Measurements from ENCODE around the gene CALHM5. TPM values are rescaled to one million over a fixed set of nuclear protein-coding genes. Genes with fewer than 3 reads are reported as not detected.

The CALHM5 gene
- total RNA-seq, 1 experiment from 2014 or later = 1.1 TPM

DNA sequence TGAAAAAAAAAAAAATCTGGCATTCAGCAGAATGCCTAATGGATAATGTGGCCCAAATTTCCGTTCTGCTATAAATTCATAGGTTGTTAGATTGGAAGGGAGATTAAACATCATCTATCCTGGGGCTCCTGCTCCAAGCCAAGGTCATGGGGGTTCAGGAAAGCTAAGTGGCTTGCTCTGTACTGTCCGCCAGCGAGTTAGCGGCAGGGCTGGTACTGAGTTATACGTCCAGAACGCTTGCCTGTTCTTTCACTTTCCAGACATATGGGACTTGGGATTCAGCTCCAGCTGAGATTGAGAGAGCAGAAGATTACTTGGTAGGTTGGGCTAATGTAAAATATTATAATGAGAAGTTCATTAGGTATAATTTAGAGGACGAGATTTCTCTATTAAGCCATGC is 60.7 kb downstream of the CALHM5 start:
- Histone ChIP-seq H3K36me3 (ENCODE audit: control insufficient read depth, insufficient read depth, low read length) (no peaks in the 10 kb centered on the region), H3K4me3 (ENCODE audit: low read depth, low read length) (peak overlapping the region; percentile 96), H3K4me1 (peaks cover 6% of the 10 kb centered on the region; the same call in 1 of the 2 replicates), H3K9me3 (no peaks in the 10 kb centered on the region), H3K27me3 (replicated peaks; ENCODE audit: control insufficient read depth, insufficient read depth, low read length) (no peaks in the 10 kb centered on the region)
- POLR2A ChIA-PET = interaction anchor here (0.7 to 1.8 kb wide), 2 partner anchors 10 to 142 kb away, joined by 5 to 12 read pairs; no protein-coding TSS in a partner anchor
- peak overlapping the region; percentile 99 for H3K27ac Mint-ChIP-seq (ENCODE audit: unreplicated experiment)
- BruUV-seq (replicated peaks) = no TSS peak
- DNase-seq = no peak
- peaks cover 12% of the 10 kb centered on the region for H3K4me1 Mint-ChIP-seq (ENCODE audit: low read depth, unreplicated experiment)
- no peaks in the 10 kb centered on the region for H3K27me3 Mint-ChIP-seq (ENCODE audit: insufficient read depth, unreplicated experiment)
- CTCF ChIA-PET = interaction anchor here (0.7 to 2.1 kb wide), 4 partner anchors 9 to 303 kb away, joined by 3 to 13 read pairs (median 6); no protein-coding TSS in a partner anchor
- TF ChIP-seq, protein P1, sequence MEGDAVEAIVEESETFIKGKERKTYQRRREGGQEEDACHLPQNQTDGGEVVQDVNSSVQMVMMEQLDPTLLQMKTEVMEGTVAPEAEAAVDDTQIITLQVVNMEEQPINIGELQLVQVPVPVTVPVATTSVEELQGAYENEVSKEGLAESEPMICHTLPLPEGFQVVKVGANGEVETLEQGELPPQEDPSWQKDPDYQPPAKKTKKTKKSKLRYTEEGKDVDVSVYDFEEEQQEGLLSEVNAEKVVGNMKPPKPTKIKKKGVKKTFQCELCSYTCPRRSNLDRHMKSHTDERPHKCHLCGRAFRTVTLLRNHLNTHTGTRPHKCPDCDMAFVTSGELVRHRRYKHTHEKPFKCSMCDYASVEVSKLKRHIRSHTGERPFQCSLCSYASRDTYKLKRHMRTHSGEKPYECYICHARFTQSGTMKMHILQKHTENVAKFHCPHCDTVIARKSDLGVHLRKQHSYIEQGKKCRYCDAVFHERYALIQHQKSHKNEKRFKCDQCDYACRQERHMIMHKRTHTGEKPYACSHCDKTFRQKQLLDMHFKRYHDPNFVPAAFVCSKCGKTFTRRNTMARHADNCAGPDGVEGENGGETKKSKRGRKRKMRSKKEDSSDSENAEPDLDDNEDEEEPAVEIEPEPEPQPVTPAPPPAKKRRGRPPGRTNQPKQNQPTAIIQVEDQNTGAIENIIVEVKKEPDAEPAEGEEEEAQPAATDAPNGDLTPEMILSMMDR (IDR thresholded peaks at IDR 0.05; ENCODE audit: insufficient read depth in 1 of 2, low read depth in 1 of 2, low read length in 1 of 2, severe bottlenecking in 1 of 2, unreplicated experiment in 1 of 2) = no peak
- H3K9me3 Mint-ChIP-seq (ENCODE audit: unreplicated experiment) = no peaks in the 10 kb centered on the region
- peak overlapping the region; percentile 98 for H3K4me3 Mint-ChIP-seq (ENCODE audit: unreplicated experiment)
- peaks cover 22% of the 10 kb centered on the region for H3K36me3 Mint-ChIP-seq (ENCODE audit: insufficient read depth, unreplicated experiment)
- intact Hi-C loops (cut with micrococcal nuclease; ENCODE audit: unreplicated experiment) = no loop called here

Other genes with a start within 250 kb of the CALHM5 start
- 55.0 and 57.3 TPM in 2 replicates for gene TSPYL1, start 231.7 kb upstream of the CALHM5 start, total RNA-seq (2022)
- 2.8 and 3.4 TPM in 2 replicates for gene DSE, start 140.7 kb upstream of the CALHM5 start, total RNA-seq (2022)
- not detected in 2 replicates for gene CALHM6, start 50.3 kb upstream of the CALHM5 start, total RNA-seq (2022)
- not detected in 2 replicates for gene TRAPPC3L, start 34.0 kb downstream of the CALHM5 start, total RNA-seq (2022)
- gene CALHM4, start 42.1 kb downstream of the CALHM5 start, total RNA-seq (2022) = 1.8 and 3.4 TPM in 2 replicates
- gene RWDD1, start 59.9 kb downstream of the CALHM5 start, total RNA-seq (2022) = 35.0 and 37.9 TPM in 2 replicates
- 0.20 and 0.23 TPM in 2 replicates for gene RSPH4A, start 104.8 kb downstream of the CALHM5 start, total RNA-seq (2022)
- 14.0 and 14.3 TPM in 2 replicates for gene ZUP1, start 157.1 kb downstream of the CALHM5 start, total RNA-seq (2022)
- gene KPNA5, start 169.6 kb downstream of the CALHM5 start, total RNA-seq (2022) = 12.0 and 12.2 TPM in 2 replicates